GM18502 (cell line): ENCODE results near the gene ARMH1.
"Not testable (repeated sequence)": the region's sequence is repeated elsewhere in the genome, so short reads cannot be mapped to it uniquely, and the experiment has no call there.

Experiments used
- ATAC-seq: cut with Tn5 transposase; IDR thresholded peaks from one replicate; pipeline ENCODE4 v1.9.1; 2021; ENCODE audit warnings: mild to moderate bottlenecking; ENCODE audit not compliant: unreplicated experiment, poor library complexity

ARMH1 gene

DNA sequence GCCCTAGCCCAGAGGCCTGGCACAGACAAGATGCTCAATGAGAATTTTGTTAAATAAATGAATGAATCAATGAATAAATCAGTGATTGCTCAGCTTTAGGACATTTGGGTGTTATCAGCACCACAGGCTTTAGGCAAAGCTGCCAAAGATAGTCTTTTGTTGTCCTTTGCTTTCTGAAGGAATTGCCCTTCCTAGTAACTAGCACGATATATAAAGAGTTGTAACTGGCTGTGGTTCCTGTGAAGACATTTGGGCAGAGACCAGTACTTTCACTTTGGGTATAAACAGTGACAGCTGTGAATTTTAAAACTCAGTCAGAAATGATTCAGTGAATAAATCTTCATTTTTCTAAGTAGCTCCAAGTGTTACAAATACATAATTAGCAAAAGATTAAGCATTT, 43.1 kb downstream of the ARMH1 start:
- ATAC-seq, result no peak

DNA sequence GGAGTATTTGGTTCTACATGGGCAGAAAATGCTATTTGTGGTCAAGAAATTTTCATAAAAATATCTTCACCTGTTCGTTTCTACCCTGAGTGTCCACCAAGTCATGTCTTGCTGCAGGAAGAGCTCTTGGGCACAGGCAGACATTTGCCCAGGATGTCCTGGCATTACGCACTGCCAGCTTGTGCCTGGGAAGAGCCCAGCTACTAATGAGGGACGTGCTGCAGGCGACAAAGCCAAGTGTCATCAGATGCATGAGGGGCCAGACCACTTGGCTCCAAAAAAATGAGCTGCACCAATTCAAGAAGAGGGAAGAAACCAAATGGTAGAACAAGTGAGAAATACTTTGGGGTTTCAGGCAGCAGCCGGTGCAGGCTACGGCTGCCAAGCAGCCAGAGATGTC, 43.6 kb downstream of the ARMH1 start:
- no peak for ATAC-seq

DNA sequence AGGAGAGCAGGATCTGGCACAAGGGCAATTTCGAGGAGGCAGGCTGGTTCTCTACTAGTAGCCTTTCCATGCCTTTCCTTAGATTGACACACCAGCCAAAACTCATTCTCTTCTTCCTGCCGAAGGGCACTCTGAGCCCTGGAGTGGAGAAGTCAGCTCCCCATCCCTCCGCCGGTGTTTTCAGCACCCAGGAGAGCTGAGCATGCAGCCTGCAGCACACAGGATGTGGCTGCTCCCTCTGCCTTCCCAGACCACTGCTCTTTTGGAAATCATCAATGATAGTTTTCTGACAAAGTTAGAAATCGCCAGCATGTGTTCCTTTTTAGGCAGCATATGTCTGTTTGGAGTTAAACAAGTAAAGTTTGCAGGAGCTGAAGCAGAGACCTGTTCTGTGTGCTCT, 44.8 kb downstream of the ARMH1 start:
- no peak for ATAC-seq

DNA sequence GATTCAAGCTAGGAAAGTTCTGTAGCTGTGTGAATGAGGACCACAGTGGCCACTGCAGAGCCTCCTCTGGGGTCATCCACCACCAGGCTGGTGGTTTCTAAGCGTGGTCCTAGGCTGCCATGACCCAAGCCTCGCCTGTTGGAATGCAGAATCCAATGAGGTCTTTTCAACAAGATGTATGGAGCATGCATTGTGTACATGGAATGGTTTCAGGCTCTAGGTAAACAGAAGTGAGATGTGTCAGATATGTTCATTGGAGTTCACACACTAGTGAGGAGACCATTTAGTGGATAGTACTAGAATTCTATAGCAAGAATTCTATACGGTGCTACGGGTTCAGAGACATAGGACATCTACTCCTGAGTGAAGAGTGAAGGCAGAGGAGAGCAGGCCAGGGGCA, 45.8 kb downstream of the ARMH1 start:
- ATAC-seq, result no peak

DNA sequence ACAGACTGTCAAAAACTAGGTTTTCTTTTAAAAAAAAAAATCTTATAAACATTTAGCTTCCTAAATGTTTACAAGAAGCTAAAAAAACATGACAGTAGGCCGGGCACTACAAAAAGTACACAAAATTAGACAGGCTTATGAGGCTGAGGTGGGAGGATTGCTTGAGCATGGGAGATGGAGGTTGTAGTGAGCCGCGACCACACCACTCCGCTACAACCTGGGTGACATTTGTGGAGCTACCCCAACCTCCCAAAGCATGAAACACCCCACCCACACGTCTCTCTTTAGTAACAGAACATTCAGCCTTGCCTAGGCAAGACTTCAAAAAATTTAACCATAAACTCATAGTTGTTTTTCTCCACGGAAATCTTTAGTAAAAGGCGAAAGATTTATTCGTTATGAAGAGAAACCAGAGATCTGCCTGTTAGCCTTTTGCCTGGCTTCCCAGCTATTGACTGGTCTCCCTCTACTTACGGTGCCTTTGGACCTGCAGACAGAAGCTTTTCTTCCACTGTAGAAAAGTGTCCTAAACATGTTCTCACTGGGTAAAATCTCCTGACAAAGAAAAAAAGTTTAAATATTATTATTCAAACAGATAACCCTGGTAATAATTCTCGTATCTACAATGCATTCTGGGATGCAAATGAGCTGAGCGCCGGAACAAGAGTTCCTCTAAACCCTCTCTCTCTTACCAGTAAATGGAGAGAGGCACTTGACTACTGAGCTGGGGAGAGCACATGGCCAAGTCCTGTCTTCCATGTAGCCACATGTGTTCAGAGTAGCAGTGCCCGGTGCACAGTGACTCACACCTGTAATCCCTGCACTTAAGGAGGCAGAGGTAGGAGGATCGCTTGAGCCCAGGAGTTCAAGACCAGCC, 47.2 kb downstream of the ARMH1 start:
- peak; percentile 78 for ATAC-seq

DNA sequence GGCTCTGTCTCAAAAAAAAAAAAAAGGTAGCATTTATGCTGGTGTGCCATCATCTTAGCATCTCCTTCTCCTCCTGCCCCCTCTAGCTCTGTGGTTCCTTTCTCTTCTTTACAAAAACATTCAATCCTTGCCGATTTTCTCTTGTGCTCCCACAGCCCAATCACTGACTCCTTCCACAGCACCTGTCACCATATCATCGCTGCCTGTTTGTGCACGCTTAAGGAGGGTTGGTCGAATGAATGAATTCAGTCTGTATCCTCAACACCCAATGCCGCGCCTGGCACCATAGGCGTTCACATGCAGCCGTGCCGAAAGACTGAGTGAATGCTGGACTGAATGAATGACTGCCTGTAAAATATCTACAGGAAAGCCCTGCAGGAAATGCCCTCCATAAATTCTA, 48.5 kb downstream of the ARMH1 start:
- ATAC-seq, result no peak

DNA sequence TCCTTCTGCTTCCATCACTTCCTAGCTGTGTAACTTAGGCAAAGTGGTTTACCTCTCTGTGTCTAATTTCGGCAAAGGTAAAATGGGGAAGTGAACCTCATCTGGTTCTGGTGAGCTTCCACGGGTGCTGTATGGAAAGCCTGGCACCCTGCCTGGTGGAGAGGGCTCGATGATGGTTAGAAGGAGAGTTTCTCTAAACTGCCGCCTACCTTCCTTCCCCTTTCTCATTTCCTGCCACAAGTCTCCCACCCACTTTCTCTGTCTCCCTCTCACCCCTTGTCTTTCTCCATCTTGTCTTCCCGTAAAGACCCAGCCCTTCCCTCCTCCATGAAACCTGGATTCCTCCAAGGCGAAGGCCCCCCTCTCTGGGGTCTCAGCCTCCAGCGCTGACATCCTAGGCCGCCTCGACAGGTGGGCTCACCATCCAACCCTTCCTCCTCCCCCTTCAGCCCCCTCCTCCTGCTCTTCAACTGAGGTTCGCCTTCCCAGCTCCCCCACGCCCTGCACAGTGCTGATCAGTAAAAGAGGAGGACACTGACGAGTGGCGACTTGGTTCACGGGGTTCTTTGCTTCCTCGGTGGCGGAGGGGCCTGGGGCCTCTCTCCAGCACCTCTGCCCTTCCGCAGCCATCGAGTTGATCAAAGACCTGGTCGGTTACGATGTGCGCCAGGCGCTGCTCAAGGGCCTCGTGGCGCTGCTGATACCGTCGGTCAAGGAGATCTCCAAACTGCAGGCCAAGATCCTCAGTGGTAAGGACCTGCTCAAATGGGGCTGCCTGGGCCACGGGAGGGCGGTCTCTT, 49.2 kb downstream of the ARMH1 start:
- no peak for ATAC-seq

DNA sequence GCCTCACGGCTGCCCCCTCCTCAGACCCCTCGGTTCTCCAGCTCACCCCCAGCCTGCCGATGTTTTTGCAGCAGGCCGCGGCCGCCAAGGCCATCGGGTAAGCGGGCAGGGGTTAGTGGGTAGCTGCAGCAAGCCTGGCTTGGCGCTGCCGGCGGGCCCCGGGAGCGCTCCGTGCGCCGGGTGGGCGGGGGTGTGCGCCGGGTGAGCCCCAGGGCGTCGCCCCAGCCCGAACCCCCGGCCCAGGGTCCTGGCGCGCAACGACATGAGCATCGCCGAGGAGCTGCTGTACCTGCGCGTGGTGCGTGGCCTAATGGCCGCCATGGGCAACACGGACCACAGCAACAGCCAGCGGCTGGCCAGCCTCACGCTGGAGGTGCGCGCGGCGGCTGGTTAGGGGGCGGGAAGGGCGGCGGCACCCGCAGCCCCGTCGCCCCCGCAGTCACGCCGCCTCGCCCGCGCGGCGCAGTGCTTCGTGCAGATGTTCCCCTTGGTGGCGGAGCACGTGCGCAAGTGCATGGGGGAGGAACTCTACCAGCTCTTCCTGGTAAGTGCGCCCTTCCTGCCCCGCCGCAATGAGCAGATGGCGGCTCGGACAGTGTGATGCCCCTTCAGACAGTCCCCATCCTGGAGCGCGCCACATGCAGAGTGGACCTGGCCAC, 49.9 kb downstream of the ARMH1 start:
- ATAC-seq, result no peak

DNA sequence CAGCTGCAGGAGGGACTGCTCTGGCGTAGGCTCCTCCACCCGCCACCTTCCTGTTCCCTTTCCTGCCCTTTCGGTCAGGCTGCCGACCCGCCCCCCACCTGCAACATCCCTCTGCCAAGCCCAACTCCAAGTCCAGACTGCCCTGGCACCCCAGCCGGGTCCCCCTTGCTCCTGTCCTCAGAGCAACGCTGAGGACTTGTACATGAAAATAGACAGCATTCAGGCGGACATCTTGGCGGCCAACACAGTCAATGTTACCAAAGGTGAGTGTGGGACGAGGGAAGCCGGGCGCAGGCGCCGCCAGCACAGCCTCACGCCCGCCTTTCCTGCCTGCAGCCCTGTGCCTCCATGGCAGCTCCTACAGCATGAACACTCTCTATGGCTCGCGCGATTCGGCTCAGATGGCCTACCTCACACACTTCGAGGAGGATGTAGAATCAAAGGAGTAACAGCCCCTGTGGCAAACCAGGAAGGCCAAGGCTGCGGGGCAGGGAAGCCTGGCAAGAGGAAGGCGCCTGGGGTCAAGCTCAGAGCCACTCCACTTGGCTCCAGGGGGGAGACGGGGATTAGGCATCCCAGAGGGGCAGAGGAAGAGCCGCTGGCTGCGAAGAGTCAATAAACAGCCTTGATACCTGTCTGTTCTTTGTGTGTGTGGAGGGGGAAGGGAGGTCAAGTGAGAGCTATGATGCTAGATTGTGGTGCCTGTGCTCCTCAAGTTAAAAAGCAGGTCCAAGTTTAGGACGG, 50.6 kb downstream of the ARMH1 start:
- no peak for ATAC-seq

DNA sequence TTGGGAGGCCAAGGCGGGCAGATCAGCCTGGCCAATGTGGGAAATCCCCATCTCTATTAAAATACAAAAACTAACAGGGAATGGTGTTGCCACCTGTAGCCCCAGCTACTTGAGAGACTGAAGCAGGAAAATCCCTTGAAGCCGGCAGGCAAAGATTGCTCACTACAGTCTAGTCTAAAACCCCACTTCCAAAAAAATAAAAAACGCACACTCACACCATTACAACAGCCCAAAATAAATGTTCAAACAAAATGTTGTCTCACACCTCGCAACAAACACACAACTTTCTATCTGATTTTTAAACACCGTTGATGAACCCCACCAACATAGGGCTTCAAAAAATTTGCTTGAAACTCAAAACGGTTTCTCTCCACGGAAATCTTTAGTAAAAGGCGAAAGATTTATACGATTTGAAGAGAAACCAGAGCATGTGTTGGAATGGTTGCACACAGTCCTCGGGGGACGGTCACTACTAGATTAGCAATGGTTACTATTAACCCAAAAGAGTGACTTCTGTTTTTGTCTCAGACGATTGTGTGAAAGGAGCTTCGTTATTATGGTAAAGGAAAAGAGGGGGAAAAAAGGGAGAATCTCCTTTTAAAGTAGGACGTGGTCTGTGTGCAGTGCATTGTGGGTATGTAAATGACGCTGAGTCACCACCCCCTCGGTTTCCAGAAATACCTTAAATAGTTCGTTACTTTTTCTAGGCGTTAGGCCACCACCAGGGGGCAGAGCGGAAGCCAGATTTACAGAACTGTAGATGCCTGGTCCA, 56.4 kb downstream of the ARMH1 start, which contains the start of gene RNU5D-1:
TSS of gene RNU5D-1 (minus strand) at position 430 of the 772 bp plus-strand sequence.
- ATAC-seq, result peak; percentile 70

DNA sequence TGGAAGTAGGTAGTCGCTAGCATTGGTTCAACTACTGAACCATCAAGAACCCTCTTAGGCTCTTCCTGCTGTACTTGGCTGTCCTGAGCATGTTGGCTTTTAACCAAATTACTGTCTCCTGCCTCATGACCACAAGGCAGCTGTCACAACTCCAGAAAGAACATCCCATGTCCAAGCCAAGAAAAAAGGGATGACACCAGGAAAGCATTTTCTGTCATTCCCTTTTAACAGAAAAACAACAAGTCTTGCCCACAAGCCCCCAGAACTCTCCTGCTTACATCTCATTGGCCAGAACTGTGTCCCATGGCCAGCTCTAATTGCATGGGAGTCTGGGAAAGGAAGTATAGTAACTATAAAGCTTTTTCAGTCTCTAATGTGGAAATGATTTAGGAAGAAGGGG, 58.9 kb downstream of the ARMH1 start:
- ATAC-seq, result no peak

DNA sequence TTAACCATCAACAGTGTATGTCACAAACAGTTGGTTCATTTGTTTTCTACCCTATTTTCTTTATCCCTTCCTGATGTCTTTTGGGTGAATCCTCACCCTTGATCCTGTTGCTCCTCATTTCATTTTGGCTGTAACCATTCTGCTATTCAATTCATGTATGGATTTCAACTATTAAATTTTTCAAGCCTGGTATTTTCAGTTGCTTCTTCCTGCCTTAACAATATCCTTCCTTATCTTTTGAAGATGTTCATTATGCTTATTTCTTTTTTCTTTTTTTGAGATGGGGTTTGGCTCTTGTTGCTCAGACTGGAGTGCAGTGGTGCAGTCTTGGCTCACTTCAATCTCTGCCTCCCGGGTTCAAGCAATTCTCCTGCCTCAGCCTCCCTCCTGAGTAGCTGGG, 59.3 kb downstream of the ARMH1 start:
- ATAC-seq, result no peak

DNA sequence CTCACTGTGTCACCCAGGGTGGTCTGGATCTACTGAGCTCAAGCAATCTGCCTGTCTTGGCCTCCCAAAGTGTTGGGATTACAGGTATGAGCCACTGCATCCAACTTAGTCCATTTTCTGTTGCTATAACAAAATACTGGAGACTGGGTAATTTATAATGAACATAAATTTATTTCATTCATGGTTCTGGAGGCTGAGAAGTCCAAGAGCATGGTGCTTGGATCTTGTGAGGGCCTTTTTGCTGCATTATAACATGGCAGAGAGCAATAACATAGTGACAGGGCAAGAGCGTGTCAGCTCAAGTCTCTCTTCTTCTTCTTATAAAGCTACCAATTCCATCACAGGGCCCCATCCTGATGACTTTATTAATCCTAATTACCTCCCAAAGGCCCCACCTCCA, 61.5 kb downstream of the ARMH1 start:
- ATAC-seq, result no peak

DNA sequence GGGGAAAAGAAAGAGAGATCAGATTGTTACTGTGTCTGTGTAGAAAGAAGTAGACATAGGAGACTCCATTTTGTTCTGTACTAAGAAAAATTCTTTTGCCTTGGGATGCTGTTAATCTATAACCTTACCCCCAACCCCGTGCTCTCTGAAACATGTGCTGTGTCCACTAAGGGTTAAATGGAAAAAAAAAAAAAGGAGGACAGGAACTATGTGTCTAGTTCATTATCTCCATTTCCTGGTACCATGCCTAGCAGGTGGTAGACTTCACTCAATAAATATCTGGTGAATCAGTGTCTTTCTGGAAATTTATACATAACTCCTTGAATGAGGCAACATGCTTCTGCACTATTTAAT, 64.4 kb downstream of the ARMH1 start:
- not testable (repeated sequence) for ATAC-seq

DNA sequence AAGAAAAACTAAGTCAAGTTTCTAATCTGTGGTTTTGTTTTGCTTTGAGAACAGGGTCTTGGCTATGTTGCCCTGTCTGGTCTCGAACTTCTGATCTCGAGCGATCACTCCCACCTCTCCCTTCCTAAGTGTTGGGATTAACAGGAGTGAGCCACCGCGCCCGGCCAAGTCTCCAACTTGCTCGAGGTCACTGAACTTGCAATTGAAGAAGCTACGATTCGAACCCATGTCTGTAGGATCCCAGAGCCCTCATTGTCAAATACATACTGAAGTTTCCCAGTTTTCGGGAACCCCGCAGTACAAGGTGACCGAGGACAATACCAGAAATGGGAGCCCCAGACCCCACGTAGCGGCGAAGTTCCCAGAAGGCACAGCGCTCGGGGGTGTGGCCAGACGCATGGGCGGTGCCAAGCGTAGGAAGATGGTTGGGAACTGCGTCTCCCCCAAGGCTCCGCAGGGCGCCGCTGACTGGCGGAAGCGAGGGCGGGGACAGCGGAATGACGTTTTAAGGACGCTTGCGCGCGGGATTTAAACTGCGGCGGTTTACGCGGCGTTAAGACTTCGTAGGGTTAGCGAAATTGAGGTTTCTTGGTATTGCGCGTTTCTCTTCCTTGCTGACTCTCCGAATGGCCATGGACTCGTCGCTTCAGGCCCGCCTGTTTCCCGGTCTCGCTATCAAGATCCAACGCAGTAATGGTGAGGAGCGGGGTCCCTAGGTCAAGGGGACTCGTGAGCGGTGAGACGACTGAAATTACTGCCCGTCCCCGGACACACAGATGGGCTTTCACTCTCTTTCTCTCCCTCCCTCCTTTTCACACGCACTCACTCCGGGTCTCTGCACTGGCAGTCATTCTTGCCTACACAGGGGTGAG, 65.0 kb downstream of the ARMH1 start, which contains the start of gene KIF2C:
TSS of gene KIF2C (plus strand) at position 531 of the 872 bp plus-strand sequence. CDS start at position 627, 96 bp downstream.
- peak; percentile 95 for ATAC-seq

DNA sequence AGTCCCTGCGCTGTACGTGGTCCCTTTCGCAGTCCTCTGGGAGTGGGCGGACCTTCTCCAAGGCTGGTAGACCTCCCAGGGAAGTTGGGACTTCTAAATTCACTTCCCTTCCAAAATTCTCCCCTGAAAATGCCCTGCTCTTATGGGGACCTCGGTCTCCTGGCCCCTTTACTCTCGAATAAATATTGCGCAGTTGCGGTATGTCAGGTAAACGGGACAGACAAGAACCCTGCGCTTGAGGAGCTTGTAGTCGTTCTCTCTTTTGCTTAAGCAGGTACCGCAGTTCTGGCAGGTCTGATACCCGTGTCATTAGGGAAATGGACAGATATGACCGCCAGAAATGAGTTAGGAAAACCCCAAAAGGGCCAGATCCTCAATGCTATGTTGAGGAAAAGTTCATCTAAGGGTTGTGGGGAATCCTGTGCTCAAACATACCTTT, 65.7 kb downstream of the ARMH1 start:
- ATAC-seq, result no peak

DNA sequence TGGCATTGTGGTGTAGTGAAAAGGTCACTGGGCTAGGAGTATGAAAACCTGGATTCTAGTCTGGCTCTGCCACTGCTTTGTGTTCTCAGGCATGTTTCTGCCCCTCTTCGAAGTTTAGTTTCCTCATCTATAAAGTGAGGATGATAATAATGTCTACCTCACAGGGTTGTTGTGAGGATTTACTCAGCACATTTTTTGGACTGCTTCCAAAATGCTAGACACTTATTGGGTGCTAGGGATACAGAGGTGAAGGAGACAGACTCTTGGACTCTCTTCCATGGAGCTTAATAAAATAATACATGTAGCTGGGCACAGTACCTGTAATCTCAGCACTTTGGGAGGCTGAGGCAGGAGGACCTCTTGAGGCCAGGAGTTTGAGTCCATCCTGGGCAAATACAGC, 68.7 kb downstream of the ARMH1 start:
- ATAC-seq, result no peak

DNA sequence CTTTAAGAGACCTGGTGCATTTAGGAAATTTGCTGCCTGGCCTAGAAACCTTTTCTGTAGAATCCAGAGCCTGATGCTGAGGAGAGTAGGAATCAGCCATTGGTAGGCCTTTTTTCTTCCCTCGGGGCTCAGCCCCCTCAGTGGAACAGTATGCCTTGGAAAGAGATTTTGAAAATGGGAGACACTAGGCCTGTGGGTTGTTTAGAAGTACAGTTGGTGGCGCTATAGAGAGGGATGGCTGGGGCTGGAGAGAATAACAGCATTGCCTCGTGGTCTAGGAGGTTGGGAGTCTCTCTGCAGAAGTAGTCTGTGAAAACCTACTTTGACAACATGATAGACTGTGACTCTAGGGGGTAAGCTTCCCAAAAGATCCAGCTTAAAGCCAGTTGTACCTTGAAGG, 73.4 kb downstream of the ARMH1 start:
- no peak for ATAC-seq
